Adipose tissue (tissue), 3 donors: Measurements from ENCODE around the gene THAP6. TPM values are rescaled to one million over a fixed set of nuclear protein-coding genes. Genes with fewer than 3 reads are reported as not detected.

Source experiments
- H3K27ac ChIP-seq: one replicate; pipeline ENCODE4 v1.5.1; 2013; ENCODE audit warnings: low read depth, low read length
- WGBS, 3 donors: extraction: QIAGEN DNeasy Blood & Tissue Kit; methylation state at CpG; one replicate each; pipeline ENCODE4 v1.1.7; 2013; 5-methylcytosine and 5-hydroxymethylcytosine counted together
- polyA plus RNA-seq, 3 donors: library from polyadenylated mRNA; stranded (reverse); fragments of 200-250 nt; gene quantifications; one replicate each; pipeline ENCODE4 v1.2.3, GENCODE V29; 2013
- donor health status: healthy with polysubstance abuse.
- donor health status: Bipolar disorder and iron deficiency.
- donor health status: healthy.

Gene THAP6
- polyA plus RNA-seq, 3 donors, result 4.7 to 7.4 (median 5.7) TPM

DNA sequence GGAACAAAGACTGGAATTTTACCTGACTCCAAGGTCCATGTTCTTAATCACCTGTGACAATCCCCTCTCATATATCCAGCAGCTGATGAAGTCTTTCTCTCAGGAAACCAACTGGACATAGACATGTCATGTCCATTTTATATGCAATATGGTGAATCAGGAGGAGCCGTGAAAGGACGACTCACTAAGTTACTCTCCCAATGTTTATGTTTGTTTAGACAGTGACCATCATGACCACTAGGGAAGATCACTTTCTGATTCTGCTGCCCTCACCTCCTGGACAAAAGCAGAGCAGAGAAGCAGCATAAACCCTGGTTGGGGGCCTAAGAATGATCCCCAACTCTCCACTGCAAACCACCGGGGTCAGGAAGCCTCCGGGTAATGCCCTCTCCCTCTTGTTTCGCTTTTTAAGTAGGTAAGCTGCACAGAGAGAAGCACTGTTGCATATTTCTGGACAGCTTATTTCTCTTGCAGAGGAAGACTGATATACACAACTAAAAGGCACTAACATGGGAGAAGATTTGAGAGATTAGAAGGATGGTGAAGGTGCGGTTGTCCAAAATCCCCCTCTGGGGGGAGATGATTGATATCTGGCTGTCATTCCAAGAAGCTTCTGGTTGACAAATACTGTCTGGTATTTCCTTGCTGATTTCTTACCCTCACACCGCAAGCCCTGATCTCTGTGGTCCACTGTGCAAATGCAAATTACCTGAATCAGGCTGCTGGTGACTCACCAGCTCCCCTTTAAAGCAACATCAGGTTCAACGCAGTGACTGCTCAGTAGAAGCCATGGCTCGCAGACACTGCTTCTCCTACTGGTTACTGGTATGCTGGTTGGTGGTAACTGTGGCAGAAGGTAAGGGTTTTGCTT, 41.3 kb downstream of the THAP6 start, which contains the start of gene ODAPH:
TSS of gene ODAPH (plus strand) at position 773 of the 871 bp plus-strand sequence. CDS start at position 790, 17 bp downstream.
- H3K27ac ChIP-seq, result no peak within 1 kb of the TSS

GRCh38 chr4:75557696-75558095, 43.4 kb downstream of the THAP6 start:
- 84 to 88% (median 87%) methylated on average over 8 of the region's 8 CpGs for WGBS, 3 donors
- no peak overlapping the region for H3K27ac ChIP-seq

More for the DNA sequence above, 41.3 kb downstream of the THAP6 start, which contains the start of gene ODAPH:
- WGBS, 3 donors, result 56 to 73% (median 69%) methylated on average over 9 of the region's 9 CpGs

DNA sequence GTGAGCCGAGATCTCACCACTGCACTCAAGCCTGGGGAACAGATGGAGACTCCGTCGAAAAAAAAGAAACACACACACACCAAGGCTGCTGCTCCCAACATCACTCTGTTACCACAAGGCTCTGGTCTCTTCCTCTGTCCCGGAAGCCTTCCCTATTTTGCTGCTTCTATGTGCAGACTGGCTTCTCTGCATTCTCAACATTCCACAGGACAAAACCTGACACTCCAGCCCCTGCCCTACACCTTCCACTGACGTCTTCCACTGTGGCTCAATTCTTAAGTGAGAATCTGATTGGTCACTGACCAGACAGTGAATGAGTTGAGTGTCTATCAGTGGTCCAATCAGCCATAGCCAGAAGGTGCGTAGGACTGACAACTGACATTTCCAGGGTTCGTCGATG, 47.5 kb downstream of the THAP6 start:
- WGBS, 3 donors, result 61 to 77% (median 68%) methylated on average over 8 of the region's 8 CpGs
- no peak overlapping the region for H3K27ac ChIP-seq

GRCh38 chr4:75564023-75564422, 49.8 kb downstream of the THAP6 start:
- H3K27ac ChIP-seq, result no peak overlapping the region
- 75 to 88% (median 82%) methylated on average over 11 of the region's 11 CpGs for WGBS, 3 donors

- no peak overlapping the region for H3K27ac ChIP-seq
Measured at GRCh38 chr4:75565481-75565880, 51.2 kb downstream of the THAP6 start.

- no peak overlapping the region for H3K27ac ChIP-seq
- WGBS, 3 donors, result 34 to 85% (median 51%) methylated on average over 1 of the region's 1 CpG
Measured at GRCh38 chr4:75566911-75567310, 52.6 kb downstream of the THAP6 start.

GRCh38 chr4:75567725-75568124, 53.5 kb downstream of the THAP6 start:
- H3K27ac ChIP-seq, result no peak overlapping the region
- WGBS, 3 donors, result 73 to 78% (median 74%) methylated on average over 2 of the region's 2 CpGs

Other genes starting within 250 kb of the THAP6 start
- gene RCHY1, start 70 bp upstream of the THAP6 start, polyA plus RNA-seq, result 10 to 100 TPM; 16.3 to 21.9 (median 20.0) TPM
- gene ODAPH, start 41.6 kb downstream of the THAP6 start, polyA plus RNA-seq, result not detected
- under 1 TPM in 2 of 3 donors, not detected in 1; 0.04 to 0.45 TPM for gene CDKL2, start 116.1 kb downstream of the THAP6 start, polyA plus RNA-seq
- 10 to 100 TPM; 21.0 to 36.4 (median 29.0) TPM for gene G3BP2, start 158.9 kb downstream of the THAP6 start, polyA plus RNA-seq
- 10 to 100 TPM; 28.3 to 38.1 (median 29.4) TPM for gene USO1, start 210.1 kb downstream of the THAP6 start, polyA plus RNA-seq